Activated CD8-positive, alpha-beta memory T cell treated with anti-CD3 and anti-CD28 coated beads, Interleukin-2, amount 50 U/mL, for 1 hour (primary cell): Measurements from ENCODE around the gene PDGFC.
"Not testable (repeated sequence)": the region's sequence is repeated elsewhere in the genome, so short reads cannot be mapped to it uniquely, and the experiment has no call there.

Source experiments
- DNase-seq: peaks from one replicate; pipeline ENCODE4 v3.0.0-alpha.2; 2020; ENCODE audit errors: extremely low read depth

Gene PDGFC

DNA sequence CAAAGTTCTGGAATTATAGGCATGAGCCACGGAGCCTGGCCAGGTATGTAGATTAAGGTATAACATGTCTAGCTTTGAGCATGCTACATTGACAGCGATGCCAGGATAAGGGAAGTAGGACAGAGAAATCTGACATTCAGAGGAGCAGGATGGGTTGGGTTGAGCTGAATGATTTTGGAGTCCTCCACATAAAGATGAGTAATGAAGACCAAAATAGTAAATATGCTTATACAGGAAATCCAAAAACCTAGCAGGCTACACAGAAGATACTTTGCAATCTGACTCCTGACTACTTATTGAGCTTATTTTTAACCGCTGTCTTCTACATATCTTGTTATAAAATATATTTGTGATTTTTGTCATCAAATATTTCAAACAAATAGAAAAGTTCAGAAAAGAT is 69.7 kb downstream of the PDGFC start:
- DNase-seq, result no peak

DNA sequence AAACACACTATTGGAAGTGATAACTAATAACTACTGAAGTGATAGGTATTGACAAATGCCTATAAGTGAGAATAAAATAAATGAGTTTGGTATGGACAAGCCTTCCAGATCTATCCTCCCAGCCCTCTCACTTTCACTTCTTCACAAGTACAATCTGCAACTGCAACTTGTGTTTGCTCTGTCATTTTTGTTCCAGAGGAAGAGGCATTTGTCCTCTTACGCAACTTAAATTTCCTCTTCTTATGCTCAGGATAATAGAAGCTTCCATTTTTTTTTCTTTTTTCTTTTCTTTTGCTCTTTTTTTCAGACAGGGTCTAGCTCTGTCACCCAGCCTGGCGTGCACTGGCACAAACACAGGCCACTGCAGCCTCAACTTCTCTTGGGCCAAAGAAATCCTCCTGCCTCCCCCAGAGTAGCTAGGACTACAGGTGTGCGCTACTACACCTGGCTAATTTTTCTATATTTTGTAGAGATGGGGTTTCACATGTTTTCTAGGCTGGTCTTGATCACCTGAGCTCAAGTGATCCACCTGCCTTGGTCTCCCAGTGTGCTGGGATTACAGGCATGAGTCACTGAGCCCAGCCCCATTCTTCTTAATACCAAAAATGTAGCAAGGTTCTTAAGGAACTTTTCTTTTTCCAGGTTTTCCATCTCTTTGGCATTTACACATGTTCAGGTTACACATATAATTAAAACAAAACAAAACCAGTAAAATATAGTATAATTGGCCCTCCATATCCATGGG is 73.1 kb downstream of the PDGFC start:
- DNase-seq, result no peak

DNA sequence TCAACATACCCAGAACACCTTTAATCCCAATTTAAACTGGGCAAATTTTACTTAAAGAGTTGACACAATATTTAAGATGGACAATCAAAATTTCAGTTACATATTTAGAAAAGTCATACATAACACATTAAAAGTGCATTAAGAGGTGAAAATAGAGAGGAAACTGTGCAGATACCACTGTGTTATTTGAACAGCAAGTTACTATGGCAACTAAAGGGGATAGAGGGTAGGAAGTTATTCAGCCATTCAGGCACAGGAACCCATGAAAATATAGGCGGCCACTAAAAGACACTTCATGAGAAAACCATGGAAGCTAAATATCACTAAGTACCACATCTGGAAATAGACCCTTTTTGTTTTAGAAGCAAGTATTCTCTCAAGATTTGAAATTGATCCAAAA is 75.1 kb downstream of the PDGFC start:
- no peak for DNase-seq

DNA sequence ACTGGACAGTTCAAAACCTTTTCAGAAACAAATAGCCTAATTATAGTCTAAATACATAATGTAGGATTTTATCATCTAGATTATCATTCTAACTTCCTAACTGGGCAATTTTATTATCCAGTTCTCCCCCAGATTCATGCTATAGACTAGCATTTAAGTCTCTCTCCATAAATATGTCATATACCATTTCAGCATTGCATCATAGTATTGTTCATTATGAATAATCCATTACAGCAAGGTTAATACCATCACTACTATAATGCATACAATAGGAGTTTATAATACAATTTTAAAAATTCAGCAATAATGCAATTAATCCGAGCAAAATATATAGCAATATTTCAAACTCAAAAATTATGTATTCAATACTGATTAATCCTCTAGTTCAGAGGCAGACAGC is 77.4 kb downstream of the PDGFC start:
- no peak for DNase-seq

DNA sequence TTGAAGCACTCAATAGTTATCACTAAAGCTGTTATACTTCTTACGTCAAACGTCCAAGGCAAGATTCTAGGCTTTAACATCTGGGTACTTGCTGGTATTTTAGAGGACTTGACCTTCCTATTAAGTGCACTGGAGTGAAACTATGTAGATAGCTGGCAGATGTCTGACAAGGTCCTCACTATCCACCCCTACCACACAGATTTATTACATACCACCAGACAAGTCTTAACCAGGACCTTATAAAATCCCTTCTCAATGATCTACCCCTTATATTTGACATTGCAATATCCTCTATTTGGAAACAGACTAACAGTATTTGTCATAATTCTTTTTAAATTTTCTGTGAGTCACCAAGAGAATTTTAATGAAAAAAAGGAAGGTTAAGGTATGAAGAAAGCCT is 78.8 kb downstream of the PDGFC start:
- no peak for DNase-seq

DNA sequence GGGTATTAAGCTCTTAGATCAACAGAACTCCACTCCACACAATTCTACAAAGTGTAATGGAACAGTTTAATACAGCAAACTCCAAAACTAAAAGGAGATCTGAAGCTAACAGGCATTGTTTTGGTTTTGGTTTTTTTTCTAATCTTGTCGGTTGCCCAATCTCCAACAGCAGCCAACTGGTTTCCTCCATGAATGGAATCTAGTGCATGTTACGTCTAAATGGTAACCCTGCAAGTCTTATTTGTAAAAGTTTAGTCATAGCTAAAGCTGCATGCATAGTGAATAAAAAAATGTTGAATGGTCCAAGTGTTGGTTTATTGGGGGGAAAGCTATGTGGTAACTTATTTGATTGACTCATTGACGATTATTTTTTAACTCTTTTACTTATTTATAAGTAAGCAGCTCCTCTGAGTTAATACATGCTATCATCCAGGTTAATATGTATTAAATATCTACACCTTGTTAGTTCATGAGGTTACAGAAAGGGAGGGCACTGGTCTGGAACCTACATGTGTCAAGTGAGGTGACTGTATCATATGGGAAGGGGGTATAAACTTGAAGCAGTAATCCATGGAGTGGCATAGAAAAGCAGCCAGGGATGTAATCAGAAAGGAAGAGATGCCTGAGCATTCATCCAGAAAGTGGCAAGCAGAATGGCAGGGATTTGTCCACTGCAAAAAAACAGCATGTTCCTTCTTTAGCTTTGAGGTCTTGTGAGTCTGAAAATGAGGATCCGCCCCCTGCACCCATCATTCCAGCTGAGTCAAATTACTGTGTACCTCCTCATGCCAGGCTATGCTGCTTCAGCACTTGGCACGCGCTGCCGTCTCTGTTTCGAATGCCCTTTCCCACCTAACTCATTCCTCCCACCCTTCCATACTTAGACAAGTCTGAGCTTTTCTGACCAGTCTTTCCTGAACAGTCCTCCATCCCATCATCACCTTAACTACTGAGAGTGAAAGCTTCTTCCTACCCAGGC is 81.7 kb downstream of the PDGFC start:
- DNase-seq, result no peak

DNA sequence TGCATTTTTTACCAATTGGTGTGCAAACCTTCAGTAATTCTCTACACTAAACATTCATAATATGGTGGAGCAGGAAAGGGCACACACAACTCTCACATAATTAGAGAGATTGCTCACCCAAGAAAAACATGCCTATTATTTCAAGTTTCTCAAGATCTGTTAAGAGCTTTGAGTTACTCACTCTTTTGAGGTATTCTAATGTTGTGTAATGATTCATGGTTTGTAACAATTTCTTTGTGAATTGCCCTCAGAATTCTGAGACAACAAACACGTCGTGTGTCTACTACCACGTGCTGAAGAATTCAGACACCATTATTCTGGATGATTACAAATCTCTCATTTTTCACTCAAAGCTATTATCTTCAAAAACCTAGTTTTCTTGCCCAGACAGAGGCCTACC is 82.8 kb downstream of the PDGFC start:
- DNase-seq, result no peak

DNA sequence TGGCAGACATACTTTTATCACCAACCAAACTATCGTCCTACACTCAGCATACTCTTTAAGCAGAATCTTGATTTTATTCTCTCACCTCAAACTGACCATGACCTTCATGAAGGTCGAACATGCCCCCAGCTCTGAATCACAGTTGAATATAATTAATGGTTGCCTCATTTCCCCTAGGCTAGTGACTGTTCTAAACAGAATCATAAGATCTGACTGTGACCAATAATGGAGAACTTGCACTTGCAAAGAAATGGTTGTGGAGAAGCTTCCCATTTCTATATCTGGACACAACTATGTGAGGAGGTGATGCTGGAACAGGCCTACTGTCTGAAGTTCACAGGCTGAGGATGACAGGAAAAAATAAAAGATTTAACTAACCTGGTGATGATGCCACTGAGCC is 85.1 kb downstream of the PDGFC start:
- no peak for DNase-seq

DNA sequence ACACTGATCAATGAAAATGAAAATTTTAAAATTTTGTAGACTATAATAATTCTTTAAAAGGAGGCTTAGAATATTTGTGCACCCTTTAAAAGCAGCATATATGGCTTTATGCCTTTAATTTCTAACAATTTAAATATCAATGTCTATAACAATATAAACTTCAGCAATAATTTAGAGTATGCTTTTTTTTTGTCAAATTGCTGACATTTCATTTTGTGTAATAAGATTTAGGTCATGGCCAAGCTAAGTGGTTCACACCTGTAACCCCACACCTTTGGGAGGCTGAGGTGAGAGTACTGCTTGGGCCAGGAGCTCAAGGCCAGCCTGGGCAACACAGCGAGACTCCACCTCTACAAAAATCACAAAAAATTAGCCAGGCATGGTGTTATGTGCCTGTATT is 86.2 kb downstream of the PDGFC start:
- DNase-seq, result no peak

DNA sequence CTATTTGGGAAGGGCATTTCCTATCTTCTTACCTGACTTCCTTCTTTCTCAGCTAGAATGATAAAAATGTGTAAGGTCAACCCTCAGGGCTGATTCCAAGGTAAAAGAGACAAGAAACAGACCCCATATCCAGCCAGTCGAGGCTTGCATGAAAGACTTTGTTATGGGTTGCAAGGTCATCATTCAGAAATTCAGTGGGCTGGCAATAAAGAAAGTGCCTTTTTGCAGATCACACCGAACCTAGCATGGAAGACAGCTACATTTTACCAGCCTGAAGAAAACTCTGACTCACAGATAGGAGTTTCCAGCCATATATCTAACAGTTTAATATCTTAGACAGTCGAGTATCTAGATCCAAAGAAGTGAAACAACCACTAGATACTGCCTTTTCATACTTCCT is 87.4 kb downstream of the PDGFC start:
- DNase-seq, result no peak

DNA sequence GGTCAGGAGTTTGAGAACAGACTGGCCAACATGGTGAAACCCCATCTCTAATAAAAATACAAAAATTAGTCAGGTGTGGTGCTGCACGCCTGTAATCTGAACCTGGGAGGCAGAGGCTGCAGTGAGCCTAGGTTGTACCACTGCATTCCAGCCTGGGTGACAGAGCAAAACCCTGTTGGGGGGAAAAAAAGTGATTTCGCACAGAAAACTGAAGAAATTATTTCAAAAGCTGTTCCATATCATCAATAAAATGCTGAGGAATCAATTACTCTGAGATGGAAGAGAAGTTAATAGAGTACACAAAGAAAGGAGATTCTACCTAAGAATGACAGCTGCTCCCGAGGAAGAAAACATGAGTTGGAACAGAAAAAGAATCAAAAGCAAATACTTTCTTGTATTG is 95.9 kb downstream of the PDGFC start:
- DNase-seq, result no peak

DNA sequence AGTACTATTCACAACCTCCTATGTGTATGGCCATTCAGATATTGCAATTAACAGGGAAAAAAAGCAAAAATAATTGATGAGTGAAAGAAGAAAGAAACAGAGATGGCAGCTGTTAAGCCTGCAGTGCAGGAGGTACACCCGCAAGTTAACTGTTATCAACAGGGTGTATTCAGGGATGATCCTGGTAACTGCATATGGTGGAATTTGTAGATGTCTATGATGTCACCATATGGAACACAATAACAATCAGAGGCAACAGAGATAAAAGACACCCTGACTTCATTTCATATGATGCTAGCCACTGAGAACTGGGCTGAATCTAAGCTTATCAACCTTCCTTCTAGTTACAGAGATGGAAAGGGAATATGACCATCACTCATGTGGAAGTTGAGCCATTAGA is 96.5 kb downstream of the PDGFC start:
- no peak for DNase-seq

DNA sequence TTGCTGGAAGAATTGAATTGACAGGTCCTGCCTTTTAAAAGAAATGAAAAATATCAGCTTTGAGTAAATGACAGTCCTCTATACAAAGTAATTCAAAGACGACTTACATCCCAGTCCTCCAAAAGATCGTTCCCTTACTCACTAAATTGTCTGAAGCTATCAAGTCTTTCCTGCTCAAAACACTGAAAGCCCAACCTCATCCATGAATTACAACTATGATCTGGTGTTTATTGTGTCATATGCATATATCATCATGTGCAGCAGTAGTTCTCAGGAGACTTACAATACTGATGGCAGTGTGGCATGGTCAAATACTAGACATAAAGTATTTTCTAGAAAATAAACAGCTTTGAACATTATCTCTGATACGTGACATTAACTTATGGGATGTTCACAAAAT is 97.8 kb downstream of the PDGFC start:
- DNase-seq, result no peak

DNA sequence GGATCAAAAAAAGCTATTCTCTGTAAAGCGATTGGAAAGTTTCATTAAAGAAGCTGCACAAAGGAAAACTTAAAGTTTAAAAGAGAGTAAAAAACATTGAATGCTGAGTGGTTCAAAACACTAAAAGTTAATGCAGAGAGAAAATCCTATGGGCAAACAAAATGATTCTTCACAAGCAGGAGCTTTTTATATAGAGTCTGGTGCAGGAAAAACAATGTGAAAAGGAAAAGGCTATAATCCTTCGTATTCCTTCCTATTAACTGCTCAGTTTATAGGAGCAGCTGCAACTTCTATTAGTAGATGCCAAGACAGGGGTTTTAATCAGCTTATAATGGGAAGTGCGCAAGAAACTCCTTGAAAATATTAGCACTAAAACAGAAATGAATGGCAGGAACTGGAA is 100.7 kb downstream of the PDGFC start:
- DNase-seq, result no peak

DNA sequence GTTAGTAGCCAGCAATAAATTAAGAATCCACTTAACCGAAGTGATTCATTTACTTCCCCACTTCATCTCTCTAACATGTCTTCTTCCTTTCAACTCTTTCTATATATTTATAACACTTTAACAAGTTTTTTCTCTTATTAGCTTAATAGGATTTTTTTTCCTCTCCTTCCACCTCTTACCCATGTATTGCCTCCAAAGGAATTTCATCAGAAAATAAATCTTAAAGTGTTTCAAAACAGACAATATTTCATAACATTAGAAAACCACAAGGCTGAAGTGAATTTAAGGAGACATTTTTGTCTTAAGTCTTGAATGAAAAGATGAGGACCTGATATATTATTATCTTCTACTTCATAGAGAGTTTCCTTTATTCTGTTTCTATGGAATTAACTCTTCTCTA is 101.5 kb downstream of the PDGFC start:
- DNase-seq, result no peak

DNA sequence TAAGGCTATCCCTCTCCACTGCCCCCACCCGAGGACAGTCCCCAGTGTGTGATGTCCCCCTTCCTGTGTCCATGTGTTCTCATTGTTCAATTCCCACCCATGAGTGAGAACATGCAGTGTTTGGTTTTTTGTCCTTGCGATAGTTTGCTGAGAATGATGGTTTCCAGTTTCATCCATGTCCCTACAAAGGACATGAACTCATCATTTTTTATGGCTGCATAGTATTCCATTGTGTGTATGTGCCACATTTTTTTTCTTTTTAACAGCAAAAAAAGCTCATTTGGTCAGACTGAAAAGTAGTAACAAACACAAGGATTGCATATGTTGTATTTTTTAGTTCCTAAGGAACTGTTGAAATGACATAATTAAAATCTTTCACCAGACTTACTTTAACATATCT is 105.5 kb downstream of the PDGFC start:
- not testable (repeated sequence) for DNase-seq

DNA sequence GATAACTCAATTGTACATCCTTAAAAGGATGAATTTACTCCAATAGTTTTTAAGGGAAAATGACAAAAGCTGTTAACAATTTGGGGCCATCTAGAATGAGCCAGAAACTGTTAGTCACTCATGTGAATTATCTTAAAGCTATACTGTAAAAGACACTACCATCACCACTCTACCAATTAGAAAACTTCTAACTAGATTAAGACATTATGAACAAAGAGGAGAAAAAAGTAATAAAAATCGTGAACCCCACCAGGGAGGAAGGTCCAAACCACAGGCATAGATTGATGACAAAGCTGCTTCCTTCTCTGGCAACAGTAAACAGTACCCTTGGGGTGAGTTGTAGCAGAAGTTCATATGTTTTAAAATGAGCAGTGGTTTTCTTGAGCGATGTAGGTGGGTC is 106.1 kb downstream of the PDGFC start:
- DNase-seq, result no peak

DNA sequence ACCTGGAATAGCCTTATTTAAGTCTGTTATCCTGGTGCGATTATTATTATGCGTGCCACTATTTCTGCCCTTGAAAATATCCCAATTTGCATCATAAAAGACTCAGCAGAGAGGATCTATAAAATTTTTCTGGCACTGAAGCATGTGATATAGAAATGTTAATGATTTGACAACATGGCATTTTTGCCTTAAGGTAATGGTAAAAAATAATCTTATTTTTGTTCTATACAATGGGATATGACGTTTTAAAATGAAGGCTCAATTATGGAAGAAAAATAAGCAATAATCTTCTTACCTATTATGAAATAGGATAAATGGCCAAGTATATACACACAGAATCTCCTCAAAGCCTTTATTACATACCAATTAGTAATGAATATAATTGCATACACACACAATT is 113.5 kb downstream of the PDGFC start:
- DNase-seq, result no peak

DNA sequence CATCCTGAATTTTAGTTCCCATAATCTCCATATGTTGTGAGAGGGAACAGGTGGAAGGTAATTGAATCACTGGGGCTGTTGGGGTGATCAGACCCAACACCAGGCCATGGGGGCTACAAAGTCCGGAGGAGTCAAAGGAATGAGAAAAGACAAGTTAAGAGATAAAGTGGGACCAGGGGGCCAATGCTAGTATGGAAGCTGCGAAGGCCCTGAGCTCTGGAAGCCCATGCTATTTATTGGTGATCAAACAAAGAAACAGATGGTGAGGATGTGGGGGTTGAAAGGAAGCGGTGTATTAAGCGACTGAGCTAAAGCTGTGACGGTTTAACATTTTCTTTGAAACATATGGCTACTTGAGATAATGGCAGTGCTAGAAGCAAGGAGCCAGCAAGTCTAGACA is 132.8 kb downstream of the PDGFC start:
- DNase-seq, result no peak

DNA sequence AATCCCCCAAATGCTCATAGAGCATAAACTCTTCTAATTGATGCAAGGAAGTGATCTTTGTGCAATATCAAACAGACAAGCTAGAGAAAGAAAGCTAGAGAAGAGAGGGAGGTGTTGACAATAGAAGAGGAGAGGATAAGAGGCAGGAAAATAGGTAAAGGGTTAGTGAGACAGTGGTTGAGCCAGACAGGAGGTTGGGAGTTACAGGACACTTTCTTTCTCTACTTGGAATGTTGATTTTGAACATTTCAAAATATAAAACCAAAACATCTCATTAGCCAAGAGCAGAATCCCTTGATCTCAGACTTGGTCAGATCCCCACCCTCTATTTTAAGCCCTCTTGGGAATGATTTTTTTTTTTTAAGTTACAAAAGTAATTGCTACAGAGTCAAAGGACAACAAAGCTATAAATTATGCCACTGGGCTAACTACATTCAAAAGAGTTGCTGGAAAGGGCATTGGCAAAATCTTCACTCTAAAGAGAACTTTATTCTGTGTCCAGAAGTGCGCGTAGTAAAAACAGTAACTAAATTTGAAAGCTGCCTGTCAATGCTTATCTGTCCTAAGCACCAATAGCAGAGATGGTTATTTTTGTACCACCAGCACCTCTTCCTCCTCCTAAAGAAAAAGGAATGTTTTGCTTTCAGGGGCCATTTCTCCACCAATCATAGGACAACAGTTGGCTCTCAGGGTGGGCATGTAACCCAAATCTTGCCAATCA is 133.8 kb downstream of the PDGFC start:
- DNase-seq, result no peak

DNA sequence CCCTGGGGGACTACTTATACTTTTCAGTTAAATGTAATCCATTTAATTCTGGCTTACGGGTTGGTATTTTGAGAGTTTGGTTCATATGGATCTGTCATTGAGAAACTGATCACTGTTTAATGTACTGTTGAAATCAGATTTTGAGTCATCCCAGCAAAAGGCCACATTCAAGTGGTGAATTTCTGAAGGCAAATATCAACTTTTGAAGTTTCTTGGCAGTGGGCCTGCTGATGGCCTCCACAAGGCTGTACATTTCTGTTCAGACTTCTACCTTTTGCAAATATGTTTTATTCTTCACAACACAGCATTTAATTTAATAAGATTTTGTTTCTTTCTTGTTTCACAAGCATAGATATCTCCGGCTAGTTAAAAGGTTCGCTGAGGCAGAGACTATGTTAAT is 138.7 kb downstream of the PDGFC start:
- DNase-seq, result no peak

DNA sequence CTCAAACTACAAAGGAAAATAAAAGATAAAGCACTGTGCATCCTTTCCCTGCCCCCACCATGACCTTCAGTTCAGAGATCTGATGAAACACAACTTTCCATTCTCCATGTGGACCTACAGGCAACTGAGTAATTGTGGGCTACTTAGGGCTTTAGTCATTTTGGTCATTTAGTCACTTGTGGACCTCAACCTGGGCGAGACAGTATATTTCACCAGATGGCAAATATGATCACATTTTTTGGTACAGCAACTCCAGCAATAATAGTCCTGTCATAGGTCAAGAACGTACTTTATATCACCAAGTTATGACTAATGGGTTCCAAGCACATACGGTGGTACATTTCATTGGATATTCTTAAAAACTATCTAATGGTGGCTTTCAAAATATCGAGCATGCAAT is 141.2 kb downstream of the PDGFC start:
- no peak for DNase-seq
